NB4 (cell line): ENCODE measurements around the gene MICAL2.

ENCODE experiments used
- DNase-seq: peaks from one replicate; pipeline ENCODE4 v3.0.0; 2010; ENCODE audit warnings: low read depth
- H3K4me3 ChIP-seq: one replicate; pipeline ENCODE4 v1.5.1; 2011; ENCODE audit warnings: mild to moderate bottlenecking, low read depth, low read length, moderate library complexity
- CTCF ChIP-seq: IDR thresholded peaks from one replicate; pipeline ENCODE4 v1.5.1; 2012; ENCODE audit warnings: low read depth, low read length
- MAX ChIP-seq: IDR thresholded peaks from 2 replicates; pipeline ENCODE4 v1.6.1; 2011; ENCODE audit warnings: low read depth, low read length
- MYC ChIP-seq: IDR thresholded peaks from 2 replicates; pipeline ENCODE4 v1.6.1; 2011; ENCODE audit warnings: low read depth, low read length
- POLR2A ChIP-seq: IDR thresholded peaks from 2 replicates; pipeline ENCODE4 v1.6.1; 2011; ENCODE audit warnings: mild to moderate bottlenecking; ENCODE audit not compliant: insufficient read length; ENCODE audit errors: extremely low read depth

The MICAL2 gene

GRCh38 chr11:12182676-12183541, 72.5 kb downstream of the MICAL2 start:
- TF ChIP-seq POLR2A = no peak
- TF ChIP-seq MYC = no peak
- TF ChIP-seq MAX = no peak
- TF ChIP-seq CTCF = no peak
- peak; percentile 33 for DNase-seq
- no peak overlapping the region for H3K4me3 ChIP-seq

- TF ChIP-seq CTCF = no peak
- TF ChIP-seq MAX = no peak
- no peak for TF ChIP-seq POLR2A
- no peak for TF ChIP-seq MYC
- no peak overlapping the region for H3K4me3 ChIP-seq
- no peak for DNase-seq
These were observed 73.6 kb downstream of the MICAL2 start for GRCh38 chr11:12183827-12184620.

GRCh38 chr11:12184699-12185098, 74.3 kb downstream of the MICAL2 start:
- H3K4me3 ChIP-seq = no peak overlapping the region
- TF ChIP-seq MAX = no peak
- no peak for TF ChIP-seq CTCF
- TF ChIP-seq MYC = no peak
- no peak for TF ChIP-seq POLR2A
- DNase-seq = no peak

GRCh38 chr11:12185106-12185690, 74.8 kb downstream of the MICAL2 start:
- TF ChIP-seq MAX (no peak), POLR2A (no peak), CTCF (no peak), MYC (no peak)
- no peak for DNase-seq
- H3K4me3 ChIP-seq = no peak overlapping the region

GRCh38 chr11:12185914-12186313, 75.5 kb downstream of the MICAL2 start:
- DNase-seq = no peak
- H3K4me3 ChIP-seq = no peak overlapping the region
- no peak for TF ChIP-seq MAX
- TF ChIP-seq CTCF = no peak
- no peak for TF ChIP-seq POLR2A
- no peak for TF ChIP-seq MYC
